ENCODE results near the gene B9D1.

DNA sequence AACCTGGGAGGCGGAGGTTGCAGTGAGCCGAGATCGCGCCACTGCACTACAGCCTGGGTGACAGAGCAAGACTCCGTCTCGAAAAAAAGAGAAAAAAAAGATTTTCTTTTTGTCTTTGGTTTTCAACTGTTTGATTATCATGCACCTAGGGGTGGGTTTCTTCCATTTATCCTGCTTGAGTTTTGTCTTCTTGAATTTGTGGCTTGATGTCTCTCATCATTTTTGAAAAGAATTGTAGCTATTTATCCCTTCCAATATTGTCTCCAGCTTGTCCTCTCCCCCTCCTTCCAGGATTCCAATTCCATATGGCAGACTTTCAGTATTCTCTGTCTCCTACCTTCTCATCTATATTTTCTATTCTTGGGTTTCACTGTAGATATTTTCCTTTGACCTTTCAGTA lies 7.8 kb downstream of the B9D1 start:
- TF ChIP-seq, protein P1, sequence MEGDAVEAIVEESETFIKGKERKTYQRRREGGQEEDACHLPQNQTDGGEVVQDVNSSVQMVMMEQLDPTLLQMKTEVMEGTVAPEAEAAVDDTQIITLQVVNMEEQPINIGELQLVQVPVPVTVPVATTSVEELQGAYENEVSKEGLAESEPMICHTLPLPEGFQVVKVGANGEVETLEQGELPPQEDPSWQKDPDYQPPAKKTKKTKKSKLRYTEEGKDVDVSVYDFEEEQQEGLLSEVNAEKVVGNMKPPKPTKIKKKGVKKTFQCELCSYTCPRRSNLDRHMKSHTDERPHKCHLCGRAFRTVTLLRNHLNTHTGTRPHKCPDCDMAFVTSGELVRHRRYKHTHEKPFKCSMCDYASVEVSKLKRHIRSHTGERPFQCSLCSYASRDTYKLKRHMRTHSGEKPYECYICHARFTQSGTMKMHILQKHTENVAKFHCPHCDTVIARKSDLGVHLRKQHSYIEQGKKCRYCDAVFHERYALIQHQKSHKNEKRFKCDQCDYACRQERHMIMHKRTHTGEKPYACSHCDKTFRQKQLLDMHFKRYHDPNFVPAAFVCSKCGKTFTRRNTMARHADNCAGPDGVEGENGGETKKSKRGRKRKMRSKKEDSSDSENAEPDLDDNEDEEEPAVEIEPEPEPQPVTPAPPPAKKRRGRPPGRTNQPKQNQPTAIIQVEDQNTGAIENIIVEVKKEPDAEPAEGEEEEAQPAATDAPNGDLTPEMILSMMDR (IDR thresholded peaks at IDR 0.05): no peak
- TF ChIP-seq POLR2A (IDR thresholded peaks at IDR 0.05): no peak

Data from testis (tissue), 2 donors.